Stomach (tissue), 9 donors: Measurements from ENCODE around the gene RTL10. TPM values are rescaled to one million over a fixed set of nuclear protein-coding genes. Genes with fewer than 3 reads are reported as not detected.

Experiments
- DNase-seq, 2 donors: peaks; one replicate each; pipeline versions ENCODE4 v3.0.0 to v3.0.0-alpha.2; 2013 to 2019
- H3K27ac ChIP-seq, 5 donors: fragments of 200-600 bp in 4 of 5; sonication (generic) in 4 of 5; one replicate each; pipeline ENCODE4 v1.5.1; 2013 to 2019; ENCODE audit warnings: mild to moderate bottlenecking in 1 of 5, moderate library complexity in 1 of 5
- H3K27me3 ChIP-seq, 3 donors: fragments of 200-600 bp; sonication (generic); one replicate each; pipeline ENCODE4 v1.5.1; 2017 to 2019; ENCODE audit warnings: mixed run types in 1 of 3
- H3K36me3 ChIP-seq, 4 donors: fragments of 200-600 bp; sonication (generic); 1 replicate in 3 of 4; 2 replicates in 1 of 4; pipeline ENCODE4 v1.5.1; 2016 to 2019
- H3K4me1 ChIP-seq, 4 donors: fragments of 200-600 bp; sonication (generic); one replicate each; pipeline ENCODE4 v1.5.1; 2016 to 2019
- H3K4me3 ChIP-seq, 4 donors: fragments of 200-600 bp; sonication (generic) in 3 of 4; one replicate each; pipeline ENCODE4 v1.5.1; 2016 to 2019; ENCODE audit warnings: mild to moderate bottlenecking in 1 of 4
- H3K9me3 ChIP-seq, 4 donors: fragments of 200-600 bp; sonication (generic); one replicate each; pipeline ENCODE4 v1.5.1; 2016 to 2019
- CTCF ChIP-seq, 7 experiments: fragments of 450-650 bp in 4 of 7; fragments of 200-600 bp in 3 of 7; sonication (generic) in 3 of 7; IDR thresholded peaks; one replicate each; pipeline ENCODE4 v1.5.1; 2016 to 2019; ENCODE audit warnings: antibody characterized with exemption in 7 of 7, control low read depth in 2 of 7, mild to moderate bottlenecking in 1 of 7
- EP300 ChIP-seq: sonication (generic); formaldehyde crosslinking; IDR thresholded peaks from one replicate; pipeline ENCODE4 v1.6.1; 2017; ENCODE audit warnings: antibody characterized with exemption
- POLR2A ChIP-seq, 4 donors: fragments of 450-650 bp; IDR thresholded peaks; one replicate each; pipeline ENCODE4 v1.6.1; 2016; ENCODE audit warnings: antibody characterized with exemption in 4 of 4, control low read depth in 2 of 4, mild to moderate bottlenecking in 1 of 4, moderate library complexity in 1 of 4
- POLR2AphosphoS5 ChIP-seq, 3 donors: sonication (generic); formaldehyde crosslinking; IDR thresholded peaks; one replicate each; pipeline ENCODE4 v1.6.1; 2016; ENCODE audit warnings: antibody characterized with exemption in 3 of 3
- WGBS, 5 donors: extraction: QIAGEN DNeasy Blood & Tissue Kit in 3 of 5; methylation state at CpG; one replicate each; pipeline versions ENCODE4 v1.1.5 to v1.1.7; 2013 to 2018; 5-methylcytosine and 5-hydroxymethylcytosine counted together
- intact Hi-C: fragments of 100-400 bp; cut with DNase I; formaldehyde crosslinking; loops from one replicate; pipeline ENCODE4 v1.15.1; 2023; ENCODE audit warnings: low total_unique reads
- polyA plus RNA-seq, 3 donors: library from polyadenylated mRNA; stranded (reverse); fragments of 200-250 nt; gene quantifications; one replicate each; pipeline ENCODE4 v1.2.3, GENCODE V29; 2013
- total RNA-seq, 5 donors: library from RNA; depleted of rRNA; stranded (reverse); fragments of >200 nt; gene quantifications; one replicate each; pipeline versions ENCODE4 v1.1.0 to v1.2.3, GENCODE V29; 2014 to 2016
- donor health status: healthy with polysubstance abuse.
- donor health status: Bipolar disorder and iron deficiency.
- donor health status: healthy.

RTL10 gene
- total and polyA plus RNA-seq, 8 donors: 1.7 to 28.1 (median 8.4) TPM

- Histone ChIP-seq H3K4me3 (no peak overlapping the region), H3K27me3 (no peaks in the 10 kb centered on the region), H3K9me3 (no peaks in the 10 kb centered on the region), H3K4me1 (peaks cover 0 to 23% (median 13%) of the 10 kb centered on the region in 4 donors), H3K27ac (no peak overlapping the region), H3K36me3 (peaks cover 0 to 2% (median 0%) of the 10 kb centered on the region in 4 donors)
- peak in 1 of 2 donors; percentile 3 for DNase-seq
- TF ChIP-seq POLR2AphosphoS5 (IDR thresholded peaks at IDR 0.05) (no peak), EP300 (no peak), POLR2A (IDR thresholded peaks at IDR 0.05) (no peak), CTCF (IDR thresholded peaks at IDR 0.05) (no peak)
- intact Hi-C loops: no loop called here
- WGBS, 5 donors: 76 to 87% (median 83%) methylated on average over 12 of the region's 12 CpGs
Observed at GRCh38 chr22:19869497-19870152, 15.0 kb upstream of the RTL10 start.

- no peak overlapping the region for H3K27ac ChIP-seq
- peak in 1 of 2 donors; percentile 47 for DNase-seq
- no peaks in the 10 kb centered on the region for H3K36me3 ChIP-seq
- TF ChIP-seq POLR2AphosphoS5 (IDR thresholded peaks at IDR 0.05) (no peak), EP300 (no peak), POLR2A (IDR thresholded peaks at IDR 0.05) (no peak), CTCF (IDR thresholded peaks at IDR 0.05) (no peak)
- H3K27me3 ChIP-seq: no peaks in the 10 kb centered on the region
- H3K4me1 ChIP-seq: peaks cover 0 to 16% (median 6%) of the 10 kb centered on the region in 4 donors
- WGBS, 5 donors: 38 to 77% (median 48%) methylated on average over 19 to 23 of the region's 23 CpGs
- no peak overlapping the region for H3K4me3 ChIP-seq
- intact Hi-C loops: no loop called here
- H3K9me3 ChIP-seq: no peaks in the 10 kb centered on the region
Observed at GRCh38 chr22:19868773-19869471, 14.2 kb upstream of the RTL10 start.

- Histone ChIP-seq H3K9me3 (no peaks in the 10 kb centered on the region), H3K4me1 (peaks cover 0 to 10% (median 4%) of the 10 kb centered on the region in 4 donors), H3K36me3 (no peaks in the 10 kb centered on the region), H3K4me3 (no peak overlapping the region), H3K27me3 (no peaks in the 10 kb centered on the region), H3K27ac (no peak overlapping the region)
- no peak for DNase-seq
- intact Hi-C loops: no loop called here
- no peak for TF ChIP-seq CTCF (IDR thresholded peaks at IDR 0.05)
- TF ChIP-seq POLR2AphosphoS5 (IDR thresholded peaks at IDR 0.05): no peak
- TF ChIP-seq EP300: no peak
- no peak for TF ChIP-seq POLR2A (IDR thresholded peaks at IDR 0.05)
- 90 to 96% (median 94%) methylated on average over 3 of the region's 3 CpGs for whole genome bisulfite sequencing, 5 donors
Observed at GRCh38 chr22:19868333-19868732, 13.7 kb upstream of the RTL10 start.

GRCh38 chr22:19867617-19868016 is 12.9 kb upstream of the RTL10 start:
- DNase-seq: no peak
- H3K36me3 ChIP-seq: no peaks in the 10 kb centered on the region
- intact Hi-C loops: no loop called here
- peaks cover 0 to 3% (median under 1%) of the 10 kb centered on the region in 4 donors for H3K4me1 ChIP-seq
- no peak overlapping the region for H3K27ac ChIP-seq
- H3K27me3 ChIP-seq: no peaks in the 10 kb centered on the region
- no peak overlapping the region for H3K4me3 ChIP-seq
- TF ChIP-seq EP300 (no peak), POLR2A (IDR thresholded peaks at IDR 0.05) (no peak), CTCF (IDR thresholded peaks at IDR 0.05) (no peak), POLR2AphosphoS5 (IDR thresholded peaks at IDR 0.05) (no peak)
- H3K9me3 ChIP-seq: no peaks in the 10 kb centered on the region
- 89 to 96% (median 94%) methylated on average over 7 of the region's 7 CpGs for WGBS, 5 donors
